ENCODE results near the gene CDCA3.

The CDCA3 gene

GRCh38 chr12:6837370-6838060 lies 13.6 kb downstream of the CDCA3 start:
- DNase-seq (ENCODE audit: extremely low spot score, insufficient read length, low read depth) (no peak), FAIRE-seq (no peak)

DNA sequence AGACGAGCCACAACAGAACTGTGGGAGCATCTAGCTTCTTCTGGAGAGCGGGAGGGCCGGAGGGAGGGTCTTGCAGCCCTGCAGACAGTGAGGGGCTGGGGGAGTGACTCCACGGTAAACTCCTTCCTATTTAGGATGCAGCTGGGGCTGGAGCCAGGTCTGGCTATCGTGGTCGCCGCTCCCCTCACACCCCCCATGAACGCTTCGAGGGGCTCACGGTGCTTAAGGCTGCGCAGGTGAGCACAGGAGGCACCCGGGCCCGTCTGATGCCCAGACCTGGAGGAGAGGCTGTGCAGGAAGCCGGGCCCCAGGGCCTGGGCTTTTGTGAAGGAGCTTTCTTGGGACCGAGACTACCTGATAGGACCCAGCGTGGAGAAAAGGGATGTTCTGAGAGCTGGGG lies 14.2 kb downstream of the CDCA3 start:
- DNase-seq (ENCODE audit: extremely low spot score, insufficient read length, low read depth) (no peak), FAIRE-seq (no peak)

GRCh38 chr12:6834873-6835272 lies 16.2 kb downstream of the CDCA3 start:
- FAIRE-seq (no peak), DNase-seq (ENCODE audit: extremely low spot score, insufficient read length, low read depth) (no peak)

- DNase-seq (ENCODE audit: extremely low spot score, insufficient read length, low read depth) (no peak), FAIRE-seq (no peak)
Observed at GRCh38 chr12:6834254-6834653, 16.8 kb downstream of the CDCA3 start.

- FAIRE-seq (no peak), DNase-seq (ENCODE audit: extremely low spot score, insufficient read length, low read depth) (no peak)
Observed at GRCh38 chr12:6833189-6833890, 17.7 kb downstream of the CDCA3 start.

DNA sequence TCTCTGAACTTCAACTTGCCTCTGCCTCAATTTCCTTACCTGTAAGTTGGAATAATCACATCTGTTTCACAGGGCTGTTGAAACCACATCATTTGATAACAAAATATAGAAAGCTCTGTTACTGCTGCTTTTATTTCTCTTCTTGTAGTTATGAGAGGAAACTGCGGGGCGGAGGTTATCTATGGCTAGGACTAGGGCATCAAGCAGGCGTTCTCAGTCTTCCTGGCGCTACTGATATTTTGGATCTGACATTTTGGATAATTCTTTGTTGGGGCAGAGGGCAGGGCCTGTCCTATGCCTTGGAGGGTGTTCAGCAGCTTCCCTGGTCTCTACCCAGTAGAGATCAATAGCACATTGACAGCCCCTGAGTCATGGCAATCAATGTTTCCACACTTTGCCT lies 19.0 kb downstream of the CDCA3 start:
- DNase-seq (ENCODE audit: extremely low spot score, insufficient read length, low read depth) (no peak), FAIRE-seq (no peak)

GRCh38 chr12:6831450-6831995 lies 19.6 kb downstream of the CDCA3 start:
- FAIRE-seq (no peak), DNase-seq (ENCODE audit: extremely low spot score, insufficient read length, low read depth) (no peak)

- FAIRE-seq (no peak), DNase-seq (ENCODE audit: extremely low spot score, insufficient read length, low read depth) (no peak)
Observed at GRCh38 chr12:6830999-6831398, 20.1 kb downstream of the CDCA3 start.

GRCh38 chr12:6830286-6830890 lies 20.7 kb downstream of the CDCA3 start:
- DNase-seq (ENCODE audit: extremely low spot score, insufficient read length, low read depth) (no peak), FAIRE-seq (no peak)

- DNase-seq (ENCODE audit: extremely low spot score, insufficient read length, low read depth) (no peak), FAIRE-seq (no peak)
Observed at GRCh38 chr12:6829536-6830220, 21.4 kb downstream of the CDCA3 start.

DNA sequence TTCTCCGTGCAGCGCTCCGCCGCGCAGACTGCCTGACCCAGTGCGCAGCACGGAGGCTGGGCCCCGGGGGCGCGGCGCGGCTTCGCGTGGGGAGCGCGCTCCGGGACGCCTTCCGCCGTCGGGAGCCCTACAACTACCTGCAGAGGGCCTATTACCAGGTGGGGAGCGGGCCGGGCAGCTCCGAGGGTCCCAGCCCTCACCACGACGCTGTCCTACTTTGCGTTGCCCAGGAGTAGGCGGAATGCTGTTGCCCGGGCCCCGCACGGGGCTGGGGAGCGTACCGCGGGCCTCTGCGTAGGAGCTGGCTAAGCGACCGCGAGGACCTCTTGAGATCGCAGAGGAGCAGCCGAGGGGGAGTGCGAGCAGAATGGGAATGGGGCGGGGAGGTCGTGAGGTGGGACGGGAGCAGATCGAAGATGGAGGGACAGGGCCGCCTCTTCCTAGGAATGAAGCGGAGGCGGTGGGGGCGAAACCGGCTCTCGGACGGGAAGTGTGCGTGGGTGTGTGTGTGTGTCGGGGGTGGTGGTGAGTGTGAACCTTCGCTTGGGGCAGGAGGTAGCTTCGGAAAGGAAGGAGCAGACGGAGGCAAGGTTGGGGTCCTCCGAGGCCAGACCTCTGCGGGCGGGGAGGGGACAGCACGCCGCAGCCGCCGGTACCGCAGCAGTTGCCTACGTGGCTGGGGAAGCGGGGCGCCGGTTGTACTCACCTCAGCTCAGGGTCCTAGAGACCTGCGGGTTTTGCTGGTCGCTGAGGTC lies 22.1 kb downstream of the CDCA3 start:
- FAIRE-seq, result no peak
- no peak for DNase-seq (ENCODE audit: extremely low spot score, insufficient read length, low read depth)

DNA sequence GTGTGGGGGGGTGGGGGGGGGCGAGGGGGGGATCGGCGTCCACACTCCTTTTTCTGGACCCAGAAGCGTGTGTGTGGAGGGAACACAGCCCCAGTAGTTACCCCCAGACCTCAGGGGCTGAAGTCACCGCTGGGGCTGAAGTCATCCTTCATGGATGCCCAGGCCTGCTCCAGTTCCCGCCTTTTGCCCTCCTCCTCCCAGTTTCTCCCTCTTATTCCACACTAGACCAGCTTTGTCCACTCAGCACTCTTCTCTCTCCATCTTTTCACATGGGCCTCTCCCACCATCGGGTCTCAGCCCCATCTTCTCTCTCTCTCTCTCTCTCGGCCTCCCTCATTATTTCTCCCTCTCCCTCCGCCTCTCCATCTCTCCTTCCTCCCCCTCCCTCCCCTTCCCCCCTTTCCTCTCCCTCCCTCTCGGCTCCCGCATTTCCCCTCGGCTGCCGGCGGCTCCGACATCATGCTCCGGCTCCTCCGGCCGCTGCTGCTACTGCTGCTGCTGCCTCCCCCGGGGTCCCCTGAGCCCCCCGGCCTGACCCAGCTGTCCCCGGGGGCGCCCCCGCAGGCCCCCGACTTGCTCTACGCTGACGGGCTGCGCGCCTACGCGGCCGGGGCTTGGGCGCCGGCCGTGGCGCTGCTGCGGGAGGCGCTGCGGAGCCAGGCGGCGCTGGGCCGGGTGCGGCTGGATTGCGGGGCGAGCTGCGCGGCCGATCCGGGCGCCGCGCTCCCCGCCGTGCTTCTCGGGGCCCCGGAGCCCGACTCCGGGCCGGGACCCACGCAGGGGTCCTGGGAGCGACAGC lies 22.9 kb downstream of the CDCA3 start, which contains the start of gene P3H3:
Gene P3H3 (plus strand): TSS at position 426 of the 799 bp plus-strand sequence. CDS start 34 bp downstream, at position 460.
- FAIRE-seq, result no peak
- no peak for DNase-seq (ENCODE audit: extremely low spot score, insufficient read length, low read depth)

GRCh38 chr12:6827437-6827911 lies 23.6 kb downstream of the CDCA3 start:
- DNase-seq (ENCODE audit: extremely low spot score, insufficient read length, low read depth), result no peak

GRCh38 chr12:6826734-6827436 lies 24.2 kb downstream of the CDCA3 start:
- FAIRE-seq (no peak), DNase-seq (ENCODE audit: extremely low spot score, insufficient read length, low read depth) (no peak)

More at GRCh38 chr12:6827437-6827911, 23.6 kb downstream of the CDCA3 start:
- no peak for FAIRE-seq

- FAIRE-seq, result no peak
- DNase-seq (ENCODE audit: extremely low spot score, insufficient read length, low read depth), result no peak
Observed at GRCh38 chr12:6826125-6826733, 24.9 kb downstream of the CDCA3 start.

GRCh38 chr12:6825398-6826124 lies 25.5 kb downstream of the CDCA3 start:
- DNase-seq (ENCODE audit: extremely low spot score, insufficient read length, low read depth), result peak; percentile 82

DNA sequence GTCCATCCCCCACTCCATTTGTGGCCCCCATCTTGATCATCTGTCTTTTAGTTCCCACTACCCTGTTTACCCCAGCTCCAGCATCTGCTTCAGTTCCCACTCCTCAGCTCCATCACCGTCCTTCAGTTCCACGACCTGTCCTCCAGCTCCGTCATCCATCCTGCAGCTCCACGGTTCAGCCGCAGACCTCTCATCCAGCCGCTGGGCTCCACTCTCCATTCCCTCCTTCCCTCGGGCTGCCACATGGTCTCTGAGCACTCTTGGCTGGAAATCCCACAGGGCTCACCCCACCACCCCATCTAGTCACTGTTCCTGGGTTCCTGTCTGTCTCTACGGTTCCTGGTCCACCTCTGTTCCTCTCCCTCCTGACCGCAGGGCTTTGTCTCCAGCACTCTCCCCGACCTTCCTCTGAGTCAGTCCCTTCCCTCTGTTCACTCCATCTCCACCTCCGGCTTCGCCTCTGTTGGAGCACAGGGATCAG lies 26.1 kb downstream of the CDCA3 start:
- DNase-seq (ENCODE audit: extremely low spot score, insufficient read length, low read depth) (no peak), FAIRE-seq (no peak)

More at GRCh38 chr12:6825398-6826124, 25.5 kb downstream of the CDCA3 start:
- FAIRE-seq, result peak; percentile 83

All from GM18507 (cell line).